K562 (cell line): ENCODE results near the gene PATL2. TPM values are rescaled to one million over a fixed set of nuclear protein-coding genes. Genes with fewer than 3 reads are reported as not detected.

Experiments
- ATAC-seq: fragments of 200-7000 bp; cut with Tn5 transposase; 3 replicates; pipeline ENCODE4 v1.9.1; 2020; ENCODE audit warnings: moderate library complexity
- BruUV-seq: library from RNA; stranded (reverse); fragments of 400-500 nt; replicated peaks from 2 replicates; lab custom pipeline; 2021; lab: Mats Ljungman, UMichigan
- CTCF ChIA-PET: fragments of 300-600 bp; formaldehyde crosslinking; extraction: SDS; loops from one replicate; lab custom pipeline; 2021; ENCODE audit warnings: low intra/inter-chr PET ratio; lab: Yijun Ruan, JAX
- POLR2A ChIA-PET: fragments of 300-600, 350-650 bp; sonication (Branson Sonifier 250); formaldehyde crosslinking; extraction: SDS; loops from one replicate; lab custom pipeline; 2021; ENCODE audit warnings: antibody characterized with exemption, inconsistent platforms; lab: Yijun Ruan, JAX
- DNase-seq, 4 experiments: peaks; one replicate each; pipeline versions ENCODE4 v3.0.0 to v3.0.0-alpha.2; 2011 to 2018; ENCODE audit warnings: low spot score in 3 of 4, mixed read lengths in 3 of 4; ENCODE audit errors: extremely low read depth in 1 of 4
- FAIRE-seq: peaks from 2 replicates; lab custom pipeline; 2011; peaks lifted over from hg19 to GRCh38; lab: Jason Lieb, UNC
- H2AFZ ChIP-seq: 2 replicates; pipeline ENCODE4 v1.6.0; 2011; ENCODE audit warnings: low read depth, low read length, control low read depth, inconsistent platforms
- H3K27ac ChIP-seq: fragments of 200-600 bp; 3 replicates; pipeline ENCODE4 v1.8.0; 2011; ENCODE audit warnings: low read depth, mild to moderate bottlenecking, control low read depth, inconsistent platforms, low read length, moderate library complexity, mixed read lengths; ENCODE audit errors: extremely low read depth
- H3K27me3 ChIP-seq, 2 experiments: fragments of 300-600 bp in 1 of 2; 2 replicates in 1 of 2; 3 replicates in 1 of 2; pipeline versions ENCODE4 v1.6.0 to v1.8.0; 2011; ENCODE audit warnings: inconsistent platforms in 2 of 2, low read length in 2 of 2, mild to moderate bottlenecking in 1 of 2, mixed read lengths in 1 of 2, moderate library complexity in 1 of 2; ENCODE audit not compliant: control insufficient read depth in 2 of 2, insufficient read depth in 2 of 2
- H3K36me3 ChIP-seq: fragments of 300-600 bp; 3 replicates; pipeline ENCODE4 v1.8.0; 2011; ENCODE audit warnings: mild to moderate bottlenecking, low read length, inconsistent platforms; ENCODE audit not compliant: control insufficient read depth, insufficient read depth
- H3K4me1 ChIP-seq, 2 experiments: fragments of 200-600 bp in 1 of 2; replicated peaks in 1 of 2; 2 replicates in 1 of 2; 3 replicates in 1 of 2; pipeline versions ENCODE4 v1.5.1 to v1.8.0; 2011; ENCODE audit warnings: inconsistent platforms in 2 of 2, low read length in 2 of 2, mild to moderate bottlenecking in 1 of 2, mixed read lengths in 1 of 2, moderate library complexity in 1 of 2; ENCODE audit not compliant: control insufficient read depth in 2 of 2, insufficient read depth in 2 of 2
- H3K4me2 ChIP-seq: 2 replicates; pipeline ENCODE4 v1.6.1; 2011; ENCODE audit warnings: low read length, control low read depth, inconsistent platforms, mixed read lengths; ENCODE audit not compliant: insufficient read depth
- H3K4me3 ChIP-seq: fragments of 200-600 bp; sonication (generic), shearing (Covaris generic); 2 replicates; pipeline ENCODE4 v1.5.1; 2016; ENCODE audit warnings: control low read depth, inconsistent platforms
- H3K79me2 ChIP-seq: fragments of 200-600 bp; 3 replicates; pipeline ENCODE4 v1.8.0; 2011; ENCODE audit warnings: low read length, inconsistent platforms; ENCODE audit not compliant: control insufficient read depth, insufficient read depth
- H3K9ac ChIP-seq, 2 experiments: 2 replicates each; pipeline versions ENCODE4 v1.6.0 to v1.6.1; 2011; ENCODE audit warnings: low read depth in 2 of 2, low read length in 2 of 2, control low read depth in 1 of 2, inconsistent platforms in 1 of 2, mild to moderate bottlenecking in 1 of 2, mixed read lengths in 1 of 2; ENCODE audit not compliant: insufficient read depth in 1 of 2
- H3K9me1 ChIP-seq: one replicate; pipeline ENCODE4 v1.6.0; 2011; ENCODE audit warnings: inconsistent platforms, mild to moderate bottlenecking, low read length, moderate library complexity; ENCODE audit not compliant: control insufficient read depth, insufficient read depth
- H3K9me3 ChIP-seq: replicated peaks from 2 replicates; pipeline ENCODE4 v1.5.1; 2011; ENCODE audit warnings: low read depth, low read length, inconsistent platforms; ENCODE audit not compliant: control insufficient read depth, insufficient read depth
- H4K20me1 ChIP-seq: replicated peaks from 2 replicates; pipeline ENCODE4 v1.6.1; 2011; ENCODE audit warnings: low read length, inconsistent platforms, mixed read lengths; ENCODE audit not compliant: control insufficient read depth, insufficient read depth
- CREB1 ChIP-seq, 2 experiments: sonication (generic) in 1 of 2; formaldehyde crosslinking in 1 of 2; IDR thresholded peaks; 2 replicates each; pipeline versions ENCODE4 v1.6.1 to v1.8.0; 2012 to 2022; ENCODE audit warnings: inconsistent platforms in 1 of 2, mild to moderate bottlenecking in 1 of 2, missing genetic modification reagents in 1 of 2, moderate library complexity in 1 of 2
- CREBBP ChIP-seq: IDR thresholded peaks from one replicate; pipeline ENCODE4 v1.6.1; 2012; ENCODE audit warnings: low read depth, mild to moderate bottlenecking, control low read depth, inconsistent platforms, low read length
- HMGXB4 ChIP-seq: sonication (generic); formaldehyde crosslinking; IDR thresholded peaks from 2 replicates; pipeline ENCODE4 v1.8.1; 2023; ENCODE audit warnings: mild to moderate bottlenecking, missing genetic modification reagents
- MECOM ChIP-seq: fragments of 250-450 bp; sonication (Bioruptor Pico); IDR thresholded peaks from 2 replicates; pipeline ENCODE4 v1.8.0; 2022; ENCODE audit warnings: inconsistent platforms
- MEIS2 ChIP-seq: fragments of 450-650 bp; IDR thresholded peaks from 2 replicates; pipeline ENCODE4 v1.6.1; 2014; ENCODE audit warnings: mild to moderate bottlenecking; ENCODE audit not compliant: partially characterized antibody
- NCOA1 ChIP-seq: fragments of 450-650 bp; IDR thresholded peaks from 2 replicates; pipeline ENCODE4 v1.6.1; 2016; ENCODE audit warnings: low read depth
- PRPF4 ChIP-seq: fragments of 200-400 bp; formaldehyde crosslinking; IDR thresholded peaks from one replicate; pipeline ENCODE4 v1.6.1; 2017; ENCODE audit warnings: low read length, low read depth, mild to moderate bottlenecking; ENCODE audit not compliant: insufficient read depth, poor library complexity, severe bottlenecking
- RBFOX2 ChIP-seq: fragments of 200-400 bp; formaldehyde crosslinking; IDR thresholded peaks from 2 replicates; pipeline ENCODE4 v1.6.1; 2017; ENCODE audit warnings: low read depth, mild to moderate bottlenecking, low read length, moderate library complexity
- RBM22 ChIP-seq: fragments of 200-400 bp; formaldehyde crosslinking; IDR thresholded peaks from 2 replicates; pipeline ENCODE4 v1.6.1; 2018; ENCODE audit warnings: low read length, low read depth; ENCODE audit not compliant: poor library complexity, severe bottlenecking
- SMAD1 ChIP-seq: fragments of 150-350 bp; IDR thresholded peaks from 2 replicates; pipeline ENCODE4 v1.6.1; 2014; ENCODE audit warnings: low read length, low read depth; ENCODE audit not compliant: partially characterized antibody
- TBP ChIP-seq: optimal IDR thresholded peaks from 2 replicates; pipeline ENCODE3; 2011; ENCODE audit warnings: low read depth, low read length, improper control_type of control experiment
- YBX1 ChIP-seq: fragments of 450-650 bp; IDR thresholded peaks from 2 replicates; pipeline ENCODE4 v1.7.1; 2016; ENCODE audit warnings: mild to moderate bottlenecking
- ZBTB17 ChIP-seq: fragments of 450-650 bp; formaldehyde crosslinking; IDR thresholded peaks from 2 replicates; pipeline ENCODE4 v1.4.0; 2020; ENCODE audit warnings: mild to moderate bottlenecking
- ZNF507 ChIP-seq: conservative IDR thresholded peaks from 2 replicates; pipeline ENCODE4 v1.6.1; 2017; ENCODE audit warnings: missing genetic modification characterization, missing compliant biosample characterization
- WGBS: fragments of 100-300 bp; shearing (Covaris generic); methylation state at CpG from one replicate; pipeline ENCODE4 v1.1.6; 2016; ENCODE audit warnings: low coverage, mixed read lengths; ENCODE audit not compliant: insufficient coverage; ENCODE audit errors: missing lambda C conversion rate; 5-methylcytosine and 5-hydroxymethylcytosine counted together
- in situ Hi-C: fragments of 300-500 bp; cut with MboI; formaldehyde crosslinking; loops from 4 replicates; pipeline ENCODE4 v1.15.0; 2018; ENCODE audit warnings: inconsistent platforms, mixed read lengths
- intact Hi-C: fragments of 100-400 bp; cut with micrococcal nuclease; formaldehyde crosslinking; loops from 2 replicates; pipeline ENCODE4 v1.14.2; 2022
- polyA plus RNA-seq, 8 experiments: library from polyadenylated mRNA; depleted of rRNA in 4 of 8; stranded (reverse) in 5 of 8; unstranded in 3 of 8; fragments of >200 nt; fragmentation: Nextera tagmentation in 2 of 8; fragmentation: Illumina TruSeq in 1 of 8; extraction: Ambion mirVana in 2 of 8; extraction: Trizol in 1 of 8; gene quantifications; 2 replicates each; pipeline versions ENCODE4 v1.2.1 to v1.2.3, GENCODE V29; 2011 to 2014; ENCODE audit warnings: inconsistent platforms in 1 of 8, missing spikeins in 1 of 8
- total RNA-seq, 7 experiments: library from RNA; depleted of rRNA in 6 of 7; stranded (reverse); fragments of >200 nt in 6 of 7; fragmentation: Illumina TruSeq in 2 of 7; extraction: Trizol in 2 of 7; gene quantifications; 2 replicates each; pipeline versions ENCODE4 v1.2.1 to v1.2.3, GENCODE V29; 2011 to 2021; ENCODE audit warnings: low replicate concordance in 1 of 7
- TF ChIP-seq, protein P1 (sequence below): sonication (generic); formaldehyde crosslinking; IDR thresholded peaks from 2 replicates; pipeline ENCODE4 v1.8.0; 2022; ENCODE audit warnings: missing genetic modification reagents, mild to moderate bottlenecking, borderline replicate concordance
- TF ChIP-seq, protein P2 (sequence below): fragments of 450-650 bp; formaldehyde crosslinking; IDR thresholded peaks from 2 replicates; pipeline ENCODE4 v1.4.0; 2022; ENCODE audit warnings: mild to moderate bottlenecking, moderate library complexity

Gene PATL2
- total and polyA plus RNA-seq, 9 of the 15 experiments (the other 6 are each of a cell fraction or from before 2014, with no cell fraction given), result 0.42 to 1.1 (median 0.86) TPM

DNA sequence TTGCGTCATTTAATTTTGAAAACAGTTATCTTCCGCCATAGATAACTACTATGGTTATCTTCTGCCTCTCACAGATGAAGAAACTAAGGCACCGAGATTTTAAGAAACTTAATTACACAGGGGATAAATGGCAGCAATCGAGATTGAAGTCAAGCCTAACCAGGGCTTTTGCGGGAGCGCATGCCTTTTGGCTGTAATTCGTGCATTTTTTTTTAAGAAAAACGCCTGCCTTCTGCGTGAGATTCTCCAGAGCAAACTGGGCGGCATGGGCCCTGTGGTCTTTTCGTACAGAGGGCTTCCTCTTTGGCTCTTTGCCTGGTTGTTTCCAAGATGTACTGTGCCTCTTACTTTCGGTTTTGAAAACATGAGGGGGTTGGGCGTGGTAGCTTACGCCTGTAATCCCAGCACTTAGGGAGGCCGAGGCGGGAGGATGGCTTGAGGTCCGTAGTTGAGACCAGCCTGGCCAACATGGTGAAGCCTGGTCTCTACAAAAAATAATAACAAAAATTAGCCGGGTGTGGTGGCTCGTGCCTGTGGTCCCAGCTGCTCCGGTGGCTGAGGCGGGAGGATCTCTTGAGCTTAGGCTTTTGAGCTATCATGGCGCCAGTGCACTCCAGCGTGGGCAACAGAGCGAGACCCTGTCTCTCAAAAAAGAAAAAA is 1.4 kb upstream of the PATL2 start (continued):
- TF ChIP-seq, protein P1, sequence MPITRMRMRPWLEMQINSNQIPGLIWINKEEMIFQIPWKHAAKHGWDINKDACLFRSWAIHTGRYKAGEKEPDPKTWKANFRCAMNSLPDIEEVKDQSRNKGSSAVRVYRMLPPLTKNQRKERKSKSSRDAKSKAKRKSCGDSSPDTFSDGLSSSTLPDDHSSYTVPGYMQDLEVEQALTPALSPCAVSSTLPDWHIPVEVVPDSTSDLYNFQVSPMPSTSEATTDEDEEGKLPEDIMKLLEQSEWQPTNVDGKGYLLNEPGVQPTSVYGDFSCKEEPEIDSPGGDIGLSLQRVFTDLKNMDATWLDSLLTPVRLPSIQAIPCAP (CRISPR knock-in tag), result 0 out of 2 replicates have a peak, but pooled peaks have one; percentile 42
- TF ChIP-seq ZBTB17 (CRISPR knock-in tag), result no peak
- peak; percentile 31 for TF ChIP-seq SMAD1

DNA sequence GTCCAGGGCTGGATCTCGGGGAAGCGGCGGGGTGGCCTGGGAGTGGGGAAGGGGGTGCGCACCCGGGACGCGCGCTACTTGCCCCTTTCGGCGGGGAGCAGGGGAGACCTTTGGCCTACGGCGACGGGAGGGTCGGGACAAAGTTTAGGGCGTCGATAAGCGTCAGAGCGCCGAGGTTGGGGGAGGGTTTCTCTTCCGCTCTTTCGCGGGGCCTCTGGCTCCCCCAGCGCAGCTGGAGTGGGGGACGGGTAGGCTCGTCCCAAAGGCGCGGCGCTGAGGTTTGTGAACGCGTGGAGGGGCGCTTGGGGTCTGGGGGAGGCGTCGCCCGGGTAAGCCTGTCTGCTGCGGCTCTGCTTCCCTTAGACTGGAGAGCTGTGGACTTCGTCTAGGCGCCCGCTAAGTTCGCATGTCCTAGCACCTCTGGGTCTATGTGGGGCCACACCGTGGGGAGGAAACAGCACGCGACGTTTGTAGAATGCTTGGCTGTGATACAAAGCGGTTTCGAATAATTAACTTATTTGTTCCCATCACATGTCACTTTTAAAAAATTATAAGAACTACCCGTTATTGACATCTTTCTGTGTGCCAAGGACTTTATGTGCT is 721 bp upstream of the PATL2 start:
- BruUV-seq, result TSS peak; percentile 54
- Histone ChIP-seq H3K4me1 (peaks cover 5 to 14% of the 10 kb centered on the region in 2 experiments; a peak in 4 of 5 replicates), H3K36me3 (peaks cover 28% of the 10 kb centered on the region)
- TF ChIP-seq RBFOX2 (peak; percentile 97), RBM22 (peak; percentile 91), MECOM (CRISPR knock-in tag) (no peak), ZNF507 (tag) (no peak), PRPF4 (no peak), YBX1 (no peak), MEIS2 (peak; percentile 1), CREB1 (IDR thresholded peaks at IDR 0.05) (no peak), CREB1 (CRISPR knock-in tag; IDR thresholded peaks at IDR 0.05) (no peak), TBP (no peak), HMGXB4 (peak; percentile 79), CREBBP (no peak), NCOA1 (no peak; the same call in 1 of the 2 replicates)
- TF ChIP-seq, protein P2, sequence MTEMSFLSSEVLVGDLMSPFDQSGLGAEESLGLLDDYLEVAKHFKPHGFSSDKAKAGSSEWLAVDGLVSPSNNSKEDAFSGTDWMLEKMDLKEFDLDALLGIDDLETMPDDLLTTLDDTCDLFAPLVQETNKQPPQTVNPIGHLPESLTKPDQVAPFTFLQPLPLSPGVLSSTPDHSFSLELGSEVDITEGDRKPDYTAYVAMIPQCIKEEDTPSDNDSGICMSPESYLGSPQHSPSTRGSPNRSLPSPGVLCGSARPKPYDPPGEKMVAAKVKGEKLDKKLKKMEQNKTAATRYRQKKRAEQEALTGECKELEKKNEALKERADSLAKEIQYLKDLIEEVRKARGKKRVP (CRISPR knock-in tag), result 0 out of 2 replicates have a peak, but pooled peaks have one; percentile 22

More for the DNA sequence above, 721 bp upstream of the PATL2 start:
- intact Hi-C loops (loop anchor here (1.0 to 10.0 kb wide), 4 partner anchors 17 to 213 kb away; partner anchors contain the start of gene SPG11), in situ Hi-C loops (no loop called here)
- Histone ChIP-seq H3K9me1 (peaks cover 3% of the 10 kb centered on the region), H3K4me2 (peak overlapping the region; percentile 86), H3K79me2 (peaks cover 49% of the 10 kb centered on the region), H3K9ac (peak overlapping the region; percentile 88 to 98), H3K9me3 (no peaks in the 10 kb centered on the region), H3K27ac (peak overlapping the region; percentile 90), H3K4me3 (peak overlapping the region; percentile 74), H4K20me1 (0 out of 2 replicates have a peak, but pooled peaks cover 4% of the 10 kb centered on the region), H2AFZ (peak overlapping the region; percentile 96), H3K27me3 (no peaks in the 10 kb centered on the region)
- ChIA-PET POLR2A (interaction anchor here (0.5 to 5.4 kb wide), 29 partner anchors 11 to 487 kb away, joined by 3 to 136 read pairs (median 4); partner anchors contain the start of genes SPG11 and TRIM69), CTCF (interaction anchor here (0.7 kb wide), 2 partner anchors 17 to 51 kb away, joined by 3 read pairs; no protein-coding TSS in a partner anchor)
- peak; percentile 72 for ATAC-seq
- under 1% methylated on average over 37 of the region's 46 CpGs for WGBS
- FAIRE-seq, result no peak
- peak; percentile 61 to 75 (median 72) for DNase-seq
